Gastrocnemius medialis (tissue), 4 donors: ENCODE results near the gene IDUA.

Experiments
- POLR2A ChIP-seq, 2 donors: fragments of 450-650 bp; IDR thresholded peaks; one replicate each; pipeline ENCODE4 v1.6.1; 2017; ENCODE audit warnings: antibody characterized with exemption in 2 of 2, mild to moderate bottlenecking in 2 of 2, moderate library complexity in 2 of 2
- TF ChIP-seq, protein P1 (sequence below), 5 experiments: fragments of 450-650 bp in 3 of 5; fragments of 200-600 bp in 2 of 5; sonication (generic) in 2 of 5; IDR thresholded peaks in 4 of 5; conservative IDR thresholded peaks in 1 of 5; 1 replicate in 4 of 5; 2 replicates in 1 of 5; pipeline ENCODE4 v1.5.1; 2016 to 2019; ENCODE audit warnings: antibody characterized with exemption in 5 of 5, mild to moderate bottlenecking in 3 of 5, moderate library complexity in 3 of 5

DNA sequence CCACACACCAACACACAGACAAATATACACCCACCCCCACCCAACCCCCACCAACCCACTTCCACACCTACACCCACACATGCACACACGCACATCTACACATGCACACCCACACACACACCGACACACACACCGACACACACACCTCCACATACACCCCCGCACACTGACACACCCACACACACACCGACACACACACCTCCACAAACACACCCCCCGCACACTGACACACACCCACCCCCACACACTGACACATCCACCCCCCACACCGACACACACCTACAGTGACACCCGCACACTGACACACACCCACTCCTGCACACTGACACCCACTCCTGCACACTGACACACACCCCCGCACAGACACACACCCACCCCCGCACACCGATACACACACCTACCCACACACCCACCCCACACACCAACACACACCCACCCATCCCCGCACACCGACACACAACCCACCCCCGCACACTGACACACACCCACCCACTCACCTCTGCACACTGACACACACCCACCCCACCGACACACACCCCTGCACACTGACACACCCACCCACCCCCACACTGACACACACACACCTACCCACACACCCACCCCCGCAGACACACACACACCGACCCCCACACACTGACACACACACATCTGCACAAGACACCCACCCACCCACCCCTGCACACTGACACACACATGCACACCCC is 55.7 kb downstream of the IDUA start:
- TF ChIP-seq, protein P1, sequence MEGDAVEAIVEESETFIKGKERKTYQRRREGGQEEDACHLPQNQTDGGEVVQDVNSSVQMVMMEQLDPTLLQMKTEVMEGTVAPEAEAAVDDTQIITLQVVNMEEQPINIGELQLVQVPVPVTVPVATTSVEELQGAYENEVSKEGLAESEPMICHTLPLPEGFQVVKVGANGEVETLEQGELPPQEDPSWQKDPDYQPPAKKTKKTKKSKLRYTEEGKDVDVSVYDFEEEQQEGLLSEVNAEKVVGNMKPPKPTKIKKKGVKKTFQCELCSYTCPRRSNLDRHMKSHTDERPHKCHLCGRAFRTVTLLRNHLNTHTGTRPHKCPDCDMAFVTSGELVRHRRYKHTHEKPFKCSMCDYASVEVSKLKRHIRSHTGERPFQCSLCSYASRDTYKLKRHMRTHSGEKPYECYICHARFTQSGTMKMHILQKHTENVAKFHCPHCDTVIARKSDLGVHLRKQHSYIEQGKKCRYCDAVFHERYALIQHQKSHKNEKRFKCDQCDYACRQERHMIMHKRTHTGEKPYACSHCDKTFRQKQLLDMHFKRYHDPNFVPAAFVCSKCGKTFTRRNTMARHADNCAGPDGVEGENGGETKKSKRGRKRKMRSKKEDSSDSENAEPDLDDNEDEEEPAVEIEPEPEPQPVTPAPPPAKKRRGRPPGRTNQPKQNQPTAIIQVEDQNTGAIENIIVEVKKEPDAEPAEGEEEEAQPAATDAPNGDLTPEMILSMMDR (IDR thresholded peaks at IDR 0.05 in 4 of 5, conservative IDR thresholded peaks at IDR 0.05 in 1 of 5) = no peak
- TF ChIP-seq POLR2A (IDR thresholded peaks at IDR 0.05) = no peak
